Spleen (tissue), 11 donors: ENCODE results near the gene EFCAB11. TPM values are rescaled to one million over a fixed set of nuclear protein-coding genes. Genes with fewer than 3 reads are reported as not detected.

Experiments used
- DNase-seq: peaks from one replicate; pipeline ENCODE4 v3.0.0-alpha.2; 2020
- H3K27ac ChIP-seq, 8 donors: fragments of 200-600 bp; sonication (generic) in 7 of 8; 1 replicate in 4 of 8; 2 replicates in 4 of 8; pipeline versions ENCODE4 v1.5.0 to v1.8.0; 2016 to 2021; ENCODE audit warnings: inconsistent platforms in 4 of 8, mild to moderate bottlenecking in 4 of 8, moderate library complexity in 1 of 8
- H3K27me3 ChIP-seq, 7 donors: fragments of 200-600 bp; sonication (generic) in 6 of 7; replicated peaks in 1 of 7; 1 replicate in 4 of 7; 2 replicates in 3 of 7; pipeline versions ENCODE4 v1.5.0 to v1.8.0; 2016 to 2021; ENCODE audit warnings: inconsistent platforms in 3 of 7, mild to moderate bottlenecking in 1 of 7
- H3K36me3 ChIP-seq, 6 donors: fragments of 200-600 bp; sonication (generic) in 5 of 6; 1 replicate in 4 of 6; 2 replicates in 2 of 6; pipeline versions ENCODE4 v1.5.0 to v1.8.0; 2016 to 2021; ENCODE audit warnings: inconsistent platforms in 2 of 6
- H3K4me1 ChIP-seq, 6 donors: fragments of 200-600 bp; sonication (generic) in 5 of 6; 1 replicate in 3 of 6; 2 replicates in 3 of 6; pipeline versions ENCODE4 v1.5.0 to v1.8.0; 2016 to 2021; ENCODE audit warnings: inconsistent platforms in 3 of 6
- H3K4me3 ChIP-seq, 8 donors: fragments of 200-600 bp; sonication (generic) in 7 of 8; 1 replicate in 4 of 8; 2 replicates in 4 of 8; pipeline versions ENCODE4 v1.5.0 to v1.8.0; 2016 to 2021; ENCODE audit warnings: inconsistent platforms in 4 of 8, mild to moderate bottlenecking in 4 of 8, moderate library complexity in 2 of 8
- H3K9me3 ChIP-seq, 8 donors: fragments of 200-600 bp; sonication (generic) in 7 of 8; 1 replicate in 4 of 8; 2 replicates in 4 of 8; pipeline versions ENCODE4 v1.5.0 to v1.8.0; 2016 to 2021; ENCODE audit warnings: inconsistent platforms in 4 of 8
- CTCF ChIP-seq, 11 experiments: fragments of 200-600 bp in 7 of 11; fragments of 450-650 bp in 4 of 11; sonication (generic) in 4 of 11; IDR thresholded peaks in 8 of 11; conservative IDR thresholded peaks in 3 of 11; 1 replicate in 7 of 11; 2 replicates in 4 of 11; pipeline versions ENCODE4 v1.4.0 to v1.8.0; 2016 to 2021; ENCODE audit warnings: antibody characterized with exemption in 11 of 11, inconsistent platforms in 4 of 11, mild to moderate bottlenecking in 1 of 11
- POLR2A ChIP-seq, 3 donors: fragments of 450-650 bp; IDR thresholded peaks; one replicate each; pipeline ENCODE4 v1.5.1; 2017; ENCODE audit warnings: antibody characterized with exemption in 3 of 3, mild to moderate bottlenecking in 1 of 3
- POLR2AphosphoS5 ChIP-seq, 3 donors: sonication (generic); formaldehyde crosslinking; IDR thresholded peaks; one replicate each; pipeline ENCODE4 v1.5.1; 2017; ENCODE audit warnings: antibody characterized with exemption in 3 of 3
- WGBS, 5 donors: extraction: QIAGEN DNeasy Blood & Tissue Kit in 3 of 5; methylation state at CpG; one replicate each; pipeline versions ENCODE4 v1.1.5 to v1.1.7; 2013 to 2018; 5-methylcytosine and 5-hydroxymethylcytosine counted together
- intact Hi-C: fragments of 100-400 bp; cut with DNase I; formaldehyde crosslinking; loops from one replicate; pipeline ENCODE4 v1.15.0; 2023; ENCODE audit warnings: low total_unique reads
- polyA plus RNA-seq, 3 donors: library from polyadenylated mRNA; stranded (reverse); fragments of 200-250 nt; gene quantifications; one replicate each; pipeline ENCODE4 v1.2.1, GENCODE V29; 2013
- total RNA-seq, 7 donors: library from RNA; depleted of rRNA in 3 of 7; stranded (reverse); fragments of >200 nt in 3 of 7; fragmentation: NEBNext Ultra II Directional in 4 of 7; extraction: Animal tissue kit (Norgen Biotek cat#: 25700) in 4 of 7; gene quantifications; one replicate each; pipeline versions ENCODE4 v1.1.0 to v1.2.1, GENCODE V29; 2016 to 2021
- donor health status: healthy with polysubstance abuse.
- donor health status: DM: no; HTN: no; CAD: no; lungs with moderate emphysema.
- donor health status: DM: no; HTN: no; CAD: no.
- donor health status: Bipolar disorder and iron deficiency.
- donor health status: healthy.
- donor health status: DM: no; HTN: no; CAD: no.
- donor health status: DM: yes; HTN: yes; CAD: no.

EFCAB11 gene
- total and polyA plus RNA-seq, 10 donors: 2.5 to 13.7 (median 7.4) TPM

- WGBS, 5 donors: 85 to 91% (median 89%) methylated on average over 2 of the region's 2 CpGs
- peaks cover 12 to 29% (median 23%) of the 10 kb centered on the region in 6 donors for H3K4me1 ChIP-seq
Observed at GRCh38 chr14:89952576-89952975, 2.0 kb downstream of the EFCAB11 start.

GRCh38 chr14:89947344-89947743, 7.2 kb downstream of the EFCAB11 start:
- Histone ChIP-seq H3K36me3 (peaks cover 0 to 42% (median 0%) of the 10 kb centered on the region in 6 donors), H3K4me3 (no peak overlapping the region), H3K4me1 (no peaks in the 10 kb centered on the region), H3K27me3 (no peaks in the 10 kb centered on the region), H3K9me3 (no peaks in the 10 kb centered on the region), H3K27ac (no peak overlapping the region)
- intact Hi-C loops: no loop called here
- no peak for DNase-seq
- TF ChIP-seq CTCF (IDR thresholded peaks at IDR 0.05 in 8 of 11, conservative IDR thresholded peaks at IDR 0.05 in 3 of 11): no peak
- no peak for TF ChIP-seq POLR2AphosphoS5 (IDR thresholded peaks at IDR 0.05)
- TF ChIP-seq POLR2A (IDR thresholded peaks at IDR 0.05): no peak

More at GRCh38 chr14:89952576-89952975, 2.0 kb downstream of the EFCAB11 start:
- Histone ChIP-seq H3K4me3 (no peak overlapping the region), H3K27ac (no peak overlapping the region), H3K9me3 (no peaks in the 10 kb centered on the region), H3K27me3 (no peaks in the 10 kb centered on the region), H3K36me3 (peaks cover 0 to 31% (median 0%) of the 10 kb centered on the region in 6 donors)
- no peak for TF ChIP-seq POLR2A (IDR thresholded peaks at IDR 0.05)
- TF ChIP-seq CTCF (IDR thresholded peaks at IDR 0.05 in 8 of 11, conservative IDR thresholded peaks at IDR 0.05 in 3 of 11): no peak
- TF ChIP-seq POLR2AphosphoS5 (IDR thresholded peaks at IDR 0.05): no peak
- intact Hi-C loops: no loop called here
- DNase-seq: no peak

- 77 to 91% (median 80%) methylated on average over 2 of the region's 2 CpGs for WGBS, 5 donors
- no peak overlapping the region for H3K27ac ChIP-seq
- TF ChIP-seq POLR2AphosphoS5 (IDR thresholded peaks at IDR 0.05): no peak
- TF ChIP-seq CTCF (IDR thresholded peaks at IDR 0.05 in 8 of 11, conservative IDR thresholded peaks at IDR 0.05 in 3 of 11): no peak
- no peak for TF ChIP-seq POLR2A (IDR thresholded peaks at IDR 0.05)
- no peak for DNase-seq
- no peak overlapping the region for H3K4me3 ChIP-seq
- H3K36me3 ChIP-seq: peaks cover 0 to 12% (median 0%) of the 10 kb centered on the region in 6 donors
- H3K9me3 ChIP-seq: no peaks in the 10 kb centered on the region
- intact Hi-C loops: no loop called here
- no peaks in the 10 kb centered on the region for H3K27me3 ChIP-seq
- no peaks in the 10 kb centered on the region for H3K4me1 ChIP-seq
Observed at GRCh38 chr14:89941830-89942377, 12.6 kb downstream of the EFCAB11 start.

GRCh38 chr14:89936654-89937185, 17.8 kb downstream of the EFCAB11 start:
- WGBS, 5 donors: 54 to 77% (median 61%) methylated on average over 3 of the region's 3 CpGs
- no peak for DNase-seq
- no peak for TF ChIP-seq POLR2A (IDR thresholded peaks at IDR 0.05)
- TF ChIP-seq CTCF (IDR thresholded peaks at IDR 0.05 in 8 of 11, conservative IDR thresholded peaks at IDR 0.05 in 3 of 11): no peak
- no peak for TF ChIP-seq POLR2AphosphoS5 (IDR thresholded peaks at IDR 0.05)
- peaks cover 0 to 18% (median 0%) of the 10 kb centered on the region in 6 donors for H3K36me3 ChIP-seq
- H3K27me3 ChIP-seq: no peaks in the 10 kb centered on the region
- intact Hi-C loops: no loop called here
- no peaks in the 10 kb centered on the region for H3K9me3 ChIP-seq
- no peak overlapping the region for H3K27ac ChIP-seq
- H3K4me3 ChIP-seq: no peak overlapping the region
- H3K4me1 ChIP-seq: no peaks in the 10 kb centered on the region
